HG02884 (cell line): ENCODE data around the gene PGD.
"Not testable (repeated sequence)": the region's sequence is repeated elsewhere in the genome, so short reads cannot be mapped to it uniquely, and the experiment has no call there.

Source experiments
- ATAC-seq: cut with Tn5 transposase; IDR thresholded peaks from one replicate; pipeline ENCODE4 v1.9.1; 2021; ENCODE audit warnings: mild to moderate bottlenecking, moderate library complexity; ENCODE audit not compliant: unreplicated experiment

Gene PGD

DNA sequence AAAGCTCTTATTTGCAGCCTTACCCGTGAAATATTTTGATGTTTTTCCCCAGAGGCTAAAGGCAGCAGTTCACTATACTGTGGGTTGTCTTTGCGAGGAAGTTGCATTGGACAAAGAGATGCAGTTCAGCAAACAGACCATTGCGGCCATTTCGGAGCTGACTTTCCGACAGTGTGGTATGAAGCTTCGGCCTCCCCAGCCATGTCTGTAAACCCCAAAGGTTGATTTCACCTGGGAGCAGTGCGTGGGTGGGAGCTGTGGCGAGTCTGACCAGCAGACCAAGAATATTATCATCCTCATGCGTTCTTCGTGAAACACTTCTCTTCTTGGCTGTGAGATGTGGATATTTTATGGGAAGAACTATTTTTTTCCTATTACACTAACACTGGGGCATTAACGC lies 34.9 kb downstream of the PGD start:
- ATAC-seq: no peak

DNA sequence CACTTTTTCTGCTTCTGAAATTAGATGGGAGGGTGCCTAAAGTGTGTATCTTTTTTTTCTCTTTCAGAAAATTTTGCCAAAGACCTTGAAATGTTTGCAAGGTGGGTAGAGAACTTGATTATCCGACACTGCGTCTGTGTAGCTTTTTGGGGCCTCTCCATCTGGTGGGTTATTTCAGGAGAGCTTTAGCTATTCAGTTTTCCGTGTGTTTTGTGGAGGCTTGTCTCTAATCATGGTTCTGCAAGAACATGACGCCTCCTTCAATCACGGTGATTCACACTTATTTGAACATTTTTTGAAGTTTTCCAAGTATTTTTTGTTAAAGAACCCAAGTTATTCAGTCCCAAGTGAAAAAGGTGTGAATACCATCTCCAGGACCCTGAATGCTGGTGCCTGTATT lies 35.7 kb downstream of the PGD start:
- ATAC-seq: no peak

DNA sequence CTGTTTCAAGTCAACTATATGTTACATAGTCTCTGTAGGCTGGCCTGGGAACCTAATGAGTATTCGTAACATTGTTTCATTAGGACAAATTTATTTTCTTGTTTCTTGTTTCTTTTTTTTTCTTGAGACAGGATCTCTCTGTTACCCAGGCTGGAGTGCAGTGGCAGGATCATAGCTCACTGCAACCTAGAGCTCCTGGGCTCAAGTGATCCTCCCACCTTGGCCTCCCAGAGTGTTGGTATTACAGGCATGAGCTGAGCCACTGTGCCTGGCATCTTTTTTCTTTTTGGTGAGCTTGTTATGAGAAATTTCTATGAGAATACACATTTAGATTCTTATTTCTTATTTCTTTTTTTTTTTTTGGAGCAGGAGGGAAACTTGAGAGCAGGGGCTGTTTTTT lies 38.2 kb downstream of the PGD start:
- no peak for ATAC-seq

DNA sequence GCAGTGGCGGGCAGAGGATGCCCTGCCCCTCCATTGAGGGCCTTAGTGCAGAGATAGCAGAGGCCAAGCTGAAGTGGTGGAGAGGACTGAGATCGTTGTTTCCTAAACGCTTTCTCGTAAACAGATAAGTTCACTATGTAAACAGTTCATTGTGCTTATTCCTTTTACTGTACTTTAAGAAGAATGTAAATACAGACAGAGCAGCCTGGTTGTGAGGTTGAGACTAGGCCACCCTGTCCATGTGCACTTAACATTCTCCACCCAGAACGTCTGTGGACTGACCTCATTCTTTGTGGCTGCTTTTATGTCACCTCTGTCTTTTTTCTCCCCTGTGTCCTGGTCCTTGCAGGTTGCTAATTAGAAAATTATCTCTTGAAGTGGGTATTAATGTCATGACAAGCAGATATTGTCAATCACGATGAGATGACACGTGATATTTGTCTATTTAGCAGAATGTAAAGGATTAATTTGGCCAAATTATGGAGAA lies 39.9 kb downstream of the PGD start:
- ATAC-seq: no peak

DNA sequence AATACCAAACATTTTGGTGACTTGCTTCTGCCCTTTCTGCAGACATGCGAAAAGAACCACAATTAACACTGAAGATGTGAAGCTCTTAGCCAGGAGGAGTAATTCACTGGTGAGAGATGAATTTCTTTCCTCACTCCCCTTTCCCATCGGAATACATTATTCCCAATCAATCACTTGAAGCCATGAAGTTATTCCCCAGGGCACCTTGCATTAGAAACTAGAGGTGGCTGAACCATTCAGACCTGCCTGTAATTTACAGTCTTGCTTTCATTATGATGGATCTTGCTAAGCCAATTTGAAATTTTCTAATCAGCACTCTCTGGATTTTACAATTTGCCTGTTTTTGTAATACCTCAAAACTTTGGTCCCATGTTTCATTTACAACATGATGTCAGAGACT lies 41.4 kb downstream of the PGD start:
- no peak for ATAC-seq

DNA sequence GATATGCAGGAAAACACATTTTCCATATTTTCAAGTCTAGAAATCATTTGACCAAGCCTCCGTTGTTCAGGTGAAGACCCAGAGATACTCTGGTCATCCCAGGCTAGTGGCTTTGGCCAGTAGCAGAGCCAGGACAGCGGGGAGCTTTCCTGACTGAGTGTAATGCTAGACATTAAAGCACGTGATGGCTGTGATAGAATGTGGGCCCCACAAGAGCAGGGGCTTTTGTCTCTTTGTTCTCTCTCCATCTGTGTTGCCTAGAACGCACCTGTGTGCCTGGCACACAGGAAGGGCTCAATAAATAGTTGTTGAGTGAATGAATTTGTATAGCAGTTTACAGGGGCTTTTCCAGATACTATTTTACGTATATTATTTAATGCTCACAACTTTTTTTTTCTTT lies 41.9 kb downstream of the PGD start:
- no peak for ATAC-seq

DNA sequence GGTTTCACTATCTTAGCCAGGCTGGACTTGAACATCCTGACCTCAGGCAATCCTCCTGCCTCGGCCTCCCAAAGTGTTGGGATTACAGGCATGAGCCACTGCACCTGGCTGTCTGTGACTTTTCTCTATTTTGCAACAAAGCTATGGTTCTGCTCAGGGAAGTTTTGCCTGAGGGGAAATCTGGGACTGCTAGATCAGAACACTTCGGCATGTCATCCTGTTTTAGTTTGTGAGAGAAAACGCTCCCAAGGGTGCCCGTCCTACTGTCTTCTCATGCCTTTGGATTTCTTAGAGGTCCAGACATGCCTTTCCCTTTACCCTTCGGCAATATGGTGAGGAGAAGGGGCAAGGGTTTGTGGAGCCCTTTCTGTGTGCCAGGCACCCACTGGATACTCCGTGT lies 45.4 kb downstream of the PGD start:
- ATAC-seq: no peak

DNA sequence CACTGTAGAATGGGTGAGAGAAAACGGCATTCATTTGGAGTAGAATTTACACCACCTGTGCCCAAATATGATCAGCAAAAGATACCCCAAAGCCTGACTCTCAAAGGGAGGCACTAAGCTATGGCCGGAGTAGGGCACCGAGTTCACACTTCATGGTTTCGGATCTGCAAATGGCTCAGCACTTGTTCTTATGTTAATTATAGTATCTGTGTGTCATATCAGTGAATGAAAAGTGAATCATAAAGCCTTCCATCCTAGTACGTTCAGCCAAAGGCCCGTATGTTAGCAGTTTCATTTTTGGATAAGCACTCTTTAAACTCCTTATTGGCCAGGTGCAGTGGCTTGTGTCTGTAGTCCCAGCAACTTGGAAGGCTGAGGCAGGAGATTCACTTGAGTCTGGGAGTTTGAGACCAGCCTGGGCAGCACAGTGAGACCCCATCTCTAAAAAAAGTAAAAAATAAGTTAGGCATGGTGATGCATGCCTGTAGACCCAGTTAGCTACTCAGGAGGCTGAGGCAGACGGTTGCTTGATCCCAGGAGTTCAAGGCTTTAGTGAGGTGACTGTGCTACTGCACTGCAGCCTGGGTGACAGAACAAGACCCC lies 46.0 kb downstream of the PGD start:
- no peak for ATAC-seq

DNA sequence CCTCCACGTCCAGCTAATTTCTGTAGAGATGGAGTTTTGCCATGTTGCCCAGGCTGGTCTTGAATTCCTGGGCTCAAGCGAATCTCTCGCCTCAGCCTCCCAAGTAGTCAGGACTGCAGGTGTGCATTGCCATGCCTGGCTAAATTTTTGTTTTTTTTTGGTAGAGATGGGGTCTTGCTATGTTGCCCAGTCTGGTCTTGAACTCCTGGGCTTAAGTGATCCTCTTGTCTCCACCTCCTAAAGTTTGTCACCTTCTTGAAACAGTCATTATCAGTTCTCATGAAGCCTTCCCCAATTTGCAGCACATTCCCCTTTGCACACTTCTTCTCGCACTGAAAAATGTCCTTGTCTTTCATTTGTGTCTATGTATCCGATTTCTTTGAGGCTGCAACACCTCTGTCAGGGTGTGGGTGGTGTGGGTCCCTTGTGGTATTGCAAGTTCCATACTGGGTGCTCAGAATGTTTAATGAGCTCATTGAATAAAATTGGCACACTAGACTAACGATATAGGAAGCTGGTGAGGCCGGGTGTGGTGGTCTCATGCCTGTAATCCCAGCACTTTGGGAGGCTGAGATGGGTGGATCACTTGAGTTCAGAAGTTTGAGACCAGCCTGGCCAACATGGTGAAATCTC lies 48.0 kb downstream of the PGD start:
- ATAC-seq: no peak

DNA sequence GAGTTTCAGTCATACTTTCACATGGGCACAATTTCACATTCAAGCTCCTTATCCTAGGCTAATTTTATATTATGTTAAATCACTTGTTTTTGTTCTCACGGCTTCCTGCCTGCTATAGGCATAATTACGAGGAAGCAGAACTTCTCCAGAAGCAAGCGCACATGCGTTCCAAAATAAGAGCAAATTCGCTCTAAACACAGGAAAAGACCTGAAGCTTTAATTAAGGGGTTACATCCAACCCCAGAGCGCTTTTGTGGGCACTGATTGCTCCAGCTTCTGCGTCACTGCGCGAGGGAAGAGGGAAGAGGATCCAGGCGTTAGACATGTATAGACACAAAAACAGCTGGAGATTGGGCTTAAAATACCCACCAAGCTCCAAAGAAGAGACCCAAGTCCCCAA lies 50.9 kb downstream of the PGD start, which contains the start of gene CORT:
Gene CORT (plus strand): TSS at position 281 of the 400 bp plus-strand sequence. CDS start 193 bp downstream, outside the sequence.
- no peak for ATAC-seq

DNA sequence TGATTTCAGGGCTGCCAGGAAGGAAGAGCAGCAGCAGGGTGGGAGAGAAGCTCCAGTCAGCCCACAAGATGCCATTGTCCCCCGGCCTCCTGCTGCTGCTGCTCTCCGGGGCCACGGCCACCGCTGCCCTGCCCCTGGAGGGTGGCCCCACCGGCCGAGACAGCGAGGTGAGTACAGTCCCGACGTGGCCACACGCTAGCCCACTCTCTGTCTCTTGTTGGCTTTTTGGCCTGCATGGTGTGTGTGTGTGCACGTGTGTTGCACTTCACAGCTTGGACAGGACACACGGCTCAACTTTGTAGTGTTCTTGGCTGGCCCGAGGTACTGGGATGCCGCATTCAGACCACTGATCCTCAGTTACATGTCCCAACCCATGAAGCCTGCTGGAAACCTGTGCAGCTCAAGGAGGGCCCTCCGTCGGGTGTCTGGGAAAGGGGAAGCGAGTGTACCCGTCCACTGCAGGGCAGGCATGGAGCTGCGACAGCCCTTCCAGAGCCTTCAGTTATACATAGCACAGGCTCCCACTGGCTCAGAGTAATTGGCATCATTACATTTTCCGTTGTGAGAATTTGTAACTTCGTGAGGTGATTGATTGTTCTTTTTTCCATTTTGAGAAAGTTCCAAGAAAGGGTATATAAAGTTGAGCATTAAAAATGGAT lies 51.4 kb downstream of the PGD start:
- ATAC-seq: no peak

DNA sequence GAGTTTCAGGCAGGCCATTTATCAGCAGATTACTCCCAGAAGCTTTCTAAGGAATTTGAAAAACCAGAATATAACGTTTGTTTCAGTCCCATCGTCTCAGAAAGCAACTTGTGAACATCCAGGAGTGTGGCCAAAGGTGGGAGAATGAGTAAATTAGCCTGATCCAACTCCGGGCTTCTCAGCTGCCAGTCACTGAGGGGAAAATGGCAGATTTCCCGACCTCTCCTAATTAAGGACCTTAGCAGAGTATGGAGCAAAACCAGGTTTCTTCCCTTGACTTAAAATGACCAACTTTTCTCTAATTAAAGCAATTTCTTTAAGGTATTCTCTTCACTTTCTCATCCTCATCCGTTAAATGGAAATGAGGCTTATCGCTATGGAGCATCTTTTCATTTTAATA lies 52.0 kb downstream of the PGD start:
- ATAC-seq: no peak

DNA sequence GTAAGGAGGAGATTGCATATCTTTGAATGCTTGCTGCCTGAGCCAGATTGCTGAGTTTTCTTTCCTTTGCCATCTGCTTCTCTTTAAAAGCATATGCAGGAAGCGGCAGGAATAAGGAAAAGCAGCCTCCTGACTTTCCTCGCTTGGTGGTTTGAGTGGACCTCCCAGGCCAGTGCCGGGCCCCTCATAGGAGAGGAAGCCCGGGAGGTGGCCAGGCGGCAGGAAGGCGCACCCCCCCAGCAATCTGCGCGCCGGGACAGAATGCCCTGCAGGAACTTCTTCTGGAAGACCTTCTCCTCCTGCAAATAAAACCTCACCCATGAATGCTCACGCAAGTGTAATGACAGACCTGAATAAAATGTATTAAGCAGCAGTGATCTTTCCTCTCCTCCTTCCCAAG lies 52.4 kb downstream of the PGD start:
- no peak for ATAC-seq

DNA sequence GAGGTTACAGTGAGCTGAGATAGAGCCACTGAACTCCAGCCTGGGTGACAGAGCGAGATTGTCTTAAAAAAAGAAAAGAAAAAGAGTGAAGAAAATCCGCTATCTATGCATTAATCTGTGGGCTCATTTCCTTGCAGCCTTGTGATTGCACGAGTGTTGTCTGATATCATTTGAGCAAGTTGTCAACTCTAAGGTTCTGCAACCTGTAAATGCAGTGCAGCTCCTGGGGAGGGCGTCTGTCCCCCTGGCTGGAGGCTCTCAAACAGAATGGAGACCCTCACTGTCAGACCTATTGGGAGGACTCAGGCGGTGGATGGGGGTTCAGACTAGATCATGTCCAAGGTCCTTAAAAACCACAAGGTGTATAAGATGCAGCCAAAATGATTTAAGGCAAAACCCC lies 57.2 kb downstream of the PGD start:
- no peak for ATAC-seq

DNA sequence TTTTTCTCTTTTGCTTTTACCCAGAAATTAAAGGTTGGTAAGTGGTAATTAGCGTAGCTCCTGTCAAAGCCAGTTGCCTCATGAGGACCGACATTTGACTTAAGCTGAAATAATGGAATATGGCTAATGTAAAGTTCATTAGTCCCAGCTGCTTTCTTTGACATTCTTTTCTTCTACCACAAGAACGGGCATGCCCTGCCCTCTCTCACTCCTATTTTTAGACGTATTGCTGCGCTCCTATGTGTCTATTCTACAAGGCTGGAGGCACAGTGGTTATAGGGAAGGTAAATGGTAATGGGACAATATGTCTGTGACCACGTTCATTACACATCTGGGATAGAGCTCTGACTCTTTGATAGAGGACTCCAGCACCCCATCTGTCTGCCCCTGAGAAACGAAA lies 57.8 kb downstream of the PGD start:
- no peak for ATAC-seq

DNA sequence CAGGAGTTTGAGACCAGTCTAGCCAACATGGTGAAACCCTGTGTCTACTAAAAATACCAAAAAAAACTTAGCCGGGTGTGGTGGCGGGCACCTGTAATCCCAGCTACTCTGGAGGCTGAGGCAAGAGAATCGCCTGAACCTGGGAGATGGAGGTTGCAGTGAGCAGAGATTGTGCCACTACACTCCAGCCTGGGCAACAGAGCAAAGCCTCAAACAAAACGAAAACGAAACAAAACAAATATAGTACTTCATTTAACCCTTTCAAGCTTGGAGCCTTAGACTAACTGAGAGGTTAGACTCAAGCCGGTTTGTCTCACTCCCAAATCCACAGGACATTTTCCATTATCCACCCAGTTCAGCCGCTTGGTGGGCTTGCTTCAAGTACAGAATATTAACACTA lies 58.6 kb downstream of the PGD start:
- ATAC-seq: not testable (repeated sequence)

DNA sequence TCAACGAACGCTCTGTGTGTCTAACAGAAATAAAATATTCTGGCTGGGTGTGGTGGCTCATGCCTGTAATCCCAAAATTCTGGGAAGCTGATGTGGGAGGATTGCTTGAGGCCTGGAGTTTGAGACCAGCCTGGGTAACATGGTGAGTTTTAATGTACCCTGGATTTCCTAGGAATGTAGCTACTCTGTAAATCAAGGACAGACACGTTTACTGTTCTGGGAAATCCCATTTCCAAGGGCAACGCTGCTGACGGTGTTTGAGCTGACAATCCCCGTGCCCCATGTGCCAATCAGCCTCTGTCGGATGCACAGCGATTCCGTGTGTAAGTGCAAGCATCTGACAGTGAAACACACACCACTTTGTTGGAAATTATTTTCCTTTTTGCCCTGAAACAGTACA lies 59.0 kb downstream of the PGD start:
- no peak for ATAC-seq

DNA sequence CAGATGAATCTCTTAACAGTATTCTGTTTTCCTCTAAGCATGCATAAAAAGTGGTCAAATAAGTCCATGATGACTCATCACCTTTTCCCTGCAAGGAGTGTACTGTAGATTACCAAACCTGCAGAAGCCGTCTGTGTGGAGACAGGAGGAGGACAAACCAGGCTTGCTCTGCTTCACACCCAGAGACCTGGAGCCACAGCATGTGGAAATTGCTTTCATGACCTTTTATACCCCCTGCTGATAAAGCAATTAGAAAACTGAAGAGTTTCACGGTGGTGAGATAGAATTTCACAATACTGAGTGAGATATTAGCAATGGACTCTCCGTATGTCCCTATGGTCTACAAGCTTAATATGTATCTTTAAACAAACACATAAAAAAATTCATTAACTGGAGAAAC lies 60.3 kb downstream of the PGD start:
- no peak for ATAC-seq

DNA sequence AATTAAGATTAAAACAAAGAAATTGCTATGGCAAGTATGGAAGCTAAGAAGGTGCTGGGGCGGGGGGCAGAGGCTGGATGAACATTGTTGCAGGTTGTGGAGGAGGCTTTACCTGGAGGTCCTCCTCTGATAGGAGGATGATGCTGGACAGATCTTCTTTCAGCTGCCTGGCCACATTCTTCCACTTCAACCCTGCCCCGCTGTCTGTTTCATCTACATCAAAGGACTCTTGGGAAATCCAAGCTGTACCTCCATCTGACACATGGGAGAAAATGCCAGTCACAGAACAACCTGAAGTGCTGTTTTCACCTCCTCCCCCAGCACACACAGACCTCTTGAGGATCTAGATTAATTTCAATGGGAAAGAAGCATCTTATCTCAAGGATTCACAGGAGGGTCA lies 68.2 kb downstream of the PGD start:
- no peak for ATAC-seq

DNA sequence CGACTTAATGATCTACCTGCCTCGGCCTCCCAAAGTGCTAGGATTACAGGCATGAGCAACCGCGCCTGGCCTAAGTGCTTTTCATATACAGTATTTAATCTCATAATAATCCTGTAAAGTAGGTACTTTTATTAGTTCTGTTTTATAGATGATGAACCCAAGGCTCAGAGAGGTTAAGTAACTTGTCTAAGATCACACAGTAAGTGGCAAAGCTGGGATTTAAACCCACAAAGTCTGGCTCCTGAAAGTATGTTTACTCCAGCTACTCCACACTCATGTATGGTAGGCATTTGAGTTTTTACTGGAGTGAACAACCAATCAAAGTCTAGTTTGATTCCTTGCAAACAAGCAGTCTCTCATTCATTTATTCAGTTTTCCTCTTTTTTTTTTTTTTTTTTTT lies 71.2 kb downstream of the PGD start:
- no peak for ATAC-seq
